ENCODE results near the gene TNFAIP1. TPM values are rescaled to one million over a fixed set of nuclear protein-coding genes. Genes with fewer than 3 reads are reported as not detected.

TNFAIP1 gene
- total and polyA plus RNA-seq, 2 of the 4 experiments (the other 2 are of a cell fraction) = 49.1 to 62.9 TPM

DNA sequence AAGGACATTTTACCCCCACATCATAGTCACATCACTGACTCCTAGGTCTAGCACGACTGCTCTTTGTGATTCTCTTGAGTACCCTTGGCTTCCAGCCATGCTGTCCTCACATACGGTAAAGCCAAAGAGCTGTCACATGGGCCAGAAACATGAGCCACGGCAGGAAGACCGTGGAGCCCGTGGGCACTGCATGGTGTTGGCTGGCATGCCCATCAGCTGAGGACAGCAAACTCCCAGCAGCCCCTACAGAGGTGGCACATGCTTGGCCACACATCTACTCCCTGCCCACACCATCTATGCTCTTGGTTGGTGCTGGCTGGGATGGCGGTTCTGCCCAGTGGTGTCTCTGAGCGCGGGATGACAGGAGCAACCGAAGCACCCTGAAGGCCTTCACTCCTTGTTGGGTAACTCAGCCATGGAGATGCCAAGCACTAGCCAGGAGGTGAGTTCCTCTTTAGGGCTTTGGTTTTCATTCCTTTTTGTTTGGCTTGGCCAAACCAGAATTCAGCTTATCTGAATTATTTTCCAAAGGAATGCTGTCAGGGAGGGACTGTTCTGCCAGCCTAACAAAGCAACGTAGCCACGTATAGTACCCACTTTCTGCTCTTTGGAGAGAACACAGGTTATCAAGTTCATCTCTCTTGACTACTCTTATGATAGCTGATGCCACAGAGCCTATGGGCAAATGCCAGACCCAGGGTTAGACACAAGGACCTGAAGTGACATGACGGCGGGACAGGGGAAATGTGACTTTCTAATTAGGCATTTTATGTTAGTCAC, 10.0 kb downstream of the TNFAIP1 start (continued):
- TF ChIP-seq CTCF (conservative IDR thresholded peaks at IDR 0.05; ENCODE audit: low read depth, low read length) = no peak
- TF ChIP-seq BHLHE40 (IDR thresholded peaks at IDR 0.05; ENCODE audit: low read depth, low read length) = no peak

Data from IMR-90 (cell line).